ENCODE results near the gene FAM3C.

Gene FAM3C

DNA sequence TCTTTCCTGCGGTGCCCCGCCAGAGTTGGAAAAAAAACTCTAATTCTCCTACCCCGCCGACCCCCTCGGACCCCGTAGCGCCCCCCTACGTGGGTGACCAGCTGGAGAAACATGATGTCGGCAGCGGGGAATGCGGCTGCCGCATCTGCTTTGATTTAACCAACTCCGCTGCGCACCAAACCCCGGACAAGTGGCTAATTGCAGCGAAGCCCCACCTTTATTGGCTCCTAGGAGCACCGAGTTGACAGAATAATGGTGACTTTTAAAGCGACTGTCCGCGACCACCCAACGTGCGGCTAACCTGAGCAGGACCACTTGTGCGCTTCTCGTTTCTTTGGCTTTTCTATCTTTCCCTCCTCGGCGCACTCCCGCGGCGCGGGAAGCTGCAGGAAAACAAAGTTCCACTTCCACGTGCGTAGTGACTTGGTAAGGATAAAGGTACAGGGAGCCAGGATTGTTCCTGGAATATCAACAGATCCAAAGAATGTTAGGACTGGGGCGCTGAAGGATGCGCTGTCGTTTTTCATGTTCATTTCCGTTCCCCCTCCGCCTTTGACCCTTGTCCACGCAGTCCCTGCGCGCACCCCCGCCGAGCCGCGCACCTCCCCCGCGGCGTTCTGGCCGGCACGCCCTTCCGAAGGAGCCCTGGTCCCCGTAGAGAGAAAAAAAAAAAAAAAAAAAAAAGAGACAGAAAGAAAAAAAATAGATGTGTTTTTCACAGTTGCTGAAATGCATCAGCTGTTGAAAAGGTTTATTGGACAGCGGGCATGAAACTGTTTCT lies 65.9 kb downstream of the FAM3C start:
- H3K27ac ChIP-seq (ENCODE audit: low read length), result no peak overlapping the region
- no peaks in the 10 kb centered on the region for H3F3A ChIP-seq (ENCODE audit: insufficient read depth, low read length)
- no peaks in the 10 kb centered on the region for H3K79me2 ChIP-seq (ENCODE audit: low read length)
- no peak for DNase-seq
- H3K4me2 ChIP-seq (ENCODE audit: low read depth, low read length), result peak overlapping the region; percentile 98
- H2AFZ ChIP-seq (ENCODE audit: low read length), result peak overlapping the region; percentile 92
- peak overlapping the region; percentile 9; the same call in 1 of the 2 replicates for H3K9ac ChIP-seq (ENCODE audit: low read length)
- no peaks in the 10 kb centered on the region for H3K4me1 ChIP-seq (ENCODE audit: low read length)
- H3K4me3 ChIP-seq (ENCODE audit: low read length), result peak overlapping the region; percentile 71
- no peak for TF ChIP-seq EZH2phosphoT487 (IDR thresholded peaks at IDR 0.05; ENCODE audit: low read length)
- TF ChIP-seq EZH2 (optimal IDR thresholded peaks at IDR 0.05; ENCODE audit: low read depth, low read length), result no peak
- TF ChIP-seq, protein P1, sequence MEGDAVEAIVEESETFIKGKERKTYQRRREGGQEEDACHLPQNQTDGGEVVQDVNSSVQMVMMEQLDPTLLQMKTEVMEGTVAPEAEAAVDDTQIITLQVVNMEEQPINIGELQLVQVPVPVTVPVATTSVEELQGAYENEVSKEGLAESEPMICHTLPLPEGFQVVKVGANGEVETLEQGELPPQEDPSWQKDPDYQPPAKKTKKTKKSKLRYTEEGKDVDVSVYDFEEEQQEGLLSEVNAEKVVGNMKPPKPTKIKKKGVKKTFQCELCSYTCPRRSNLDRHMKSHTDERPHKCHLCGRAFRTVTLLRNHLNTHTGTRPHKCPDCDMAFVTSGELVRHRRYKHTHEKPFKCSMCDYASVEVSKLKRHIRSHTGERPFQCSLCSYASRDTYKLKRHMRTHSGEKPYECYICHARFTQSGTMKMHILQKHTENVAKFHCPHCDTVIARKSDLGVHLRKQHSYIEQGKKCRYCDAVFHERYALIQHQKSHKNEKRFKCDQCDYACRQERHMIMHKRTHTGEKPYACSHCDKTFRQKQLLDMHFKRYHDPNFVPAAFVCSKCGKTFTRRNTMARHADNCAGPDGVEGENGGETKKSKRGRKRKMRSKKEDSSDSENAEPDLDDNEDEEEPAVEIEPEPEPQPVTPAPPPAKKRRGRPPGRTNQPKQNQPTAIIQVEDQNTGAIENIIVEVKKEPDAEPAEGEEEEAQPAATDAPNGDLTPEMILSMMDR (IDR thresholded peaks at IDR 0.05; ENCODE audit: low read length), result no peak
- no peaks in the 10 kb centered on the region for H4K20me1 ChIP-seq (ENCODE audit: insufficient read depth, low read length)
- H3K9me2 ChIP-seq (replicated peaks; ENCODE audit: insufficient read depth, low read length), result no peaks in the 10 kb centered on the region
- H3K9me3 ChIP-seq (replicated peaks; ENCODE audit: insufficient read depth, low read length), result no peaks in the 10 kb centered on the region
- H3K27me3 ChIP-seq (replicated peaks; ENCODE audit: insufficient read depth, low read length), result peaks cover 20% of the 10 kb centered on the region
- H3K36me3 ChIP-seq (replicated peaks; ENCODE audit: insufficient read depth, low read length), result no peaks in the 10 kb centered on the region

DNA sequence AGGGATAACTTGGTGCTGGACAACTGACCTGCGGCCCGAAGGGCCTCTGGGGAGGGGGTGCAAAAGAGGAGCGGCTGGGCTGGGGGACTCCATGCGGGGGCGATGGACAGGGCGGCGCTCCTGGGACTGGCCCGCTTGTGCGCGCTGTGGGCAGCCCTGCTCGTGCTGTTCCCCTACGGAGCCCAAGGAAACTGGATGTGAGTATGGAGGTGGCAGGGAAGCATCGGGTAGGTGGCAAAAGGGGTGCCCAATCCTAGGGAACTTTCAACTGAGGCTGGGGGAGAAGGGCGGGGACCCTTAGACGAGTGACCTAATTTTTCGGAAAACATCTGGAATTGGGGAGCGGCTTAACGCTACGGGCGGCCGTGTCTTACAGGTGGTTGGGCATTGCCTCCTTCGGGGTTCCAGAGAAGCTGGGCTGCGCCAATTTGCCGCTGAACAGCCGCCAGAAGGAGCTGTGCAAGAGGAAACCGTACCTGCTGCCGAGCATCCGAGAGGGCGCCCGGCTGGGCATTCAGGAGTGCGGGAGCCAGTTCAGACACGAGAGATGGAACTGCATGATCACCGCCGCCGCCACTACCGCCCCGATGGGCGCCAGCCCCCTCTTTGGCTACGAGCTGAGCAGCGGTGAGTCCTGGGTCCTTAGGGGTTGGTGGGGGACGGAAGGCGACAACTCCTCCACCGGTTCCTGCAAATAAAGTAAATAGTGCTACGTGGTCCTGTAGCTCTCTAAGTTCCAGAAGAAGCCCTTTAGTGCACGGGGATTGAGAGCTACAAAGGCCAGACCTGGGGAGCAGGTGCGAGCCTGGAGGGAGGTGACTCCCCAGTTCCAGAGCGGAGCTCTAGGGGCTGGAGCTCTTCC lies 66.7 kb downstream of the FAM3C start:
- H3K27me3 ChIP-seq (replicated peaks; ENCODE audit: insufficient read depth, low read length), result peaks cover 20% of the 10 kb centered on the region
- no peaks in the 10 kb centered on the region for H3K9me2 ChIP-seq (replicated peaks; ENCODE audit: insufficient read depth, low read length)
- peak overlapping the region; percentile 9; the same call in 1 of the 2 replicates for H3K9ac ChIP-seq (ENCODE audit: low read length)
- TF ChIP-seq EZH2phosphoT487 (IDR thresholded peaks at IDR 0.05; ENCODE audit: low read length) (no peak), EZH2 (optimal IDR thresholded peaks at IDR 0.05; ENCODE audit: low read depth, low read length) (no peak)
- TF ChIP-seq, protein P1 (IDR thresholded peaks at IDR 0.05; ENCODE audit: low read length), result peak; percentile 64
- H3K9me3 ChIP-seq (replicated peaks; ENCODE audit: insufficient read depth, low read length), result no peaks in the 10 kb centered on the region
- no peaks in the 10 kb centered on the region for H3F3A ChIP-seq (ENCODE audit: insufficient read depth, low read length)
- no peaks in the 10 kb centered on the region for H3K4me1 ChIP-seq (ENCODE audit: low read length)
- H3K36me3 ChIP-seq (replicated peaks; ENCODE audit: insufficient read depth, low read length), result no peaks in the 10 kb centered on the region
- no peaks in the 10 kb centered on the region for H4K20me1 ChIP-seq (ENCODE audit: insufficient read depth, low read length)
- peak overlapping the region; percentile 71 for H3K4me3 ChIP-seq (ENCODE audit: low read length)
- H2AFZ ChIP-seq (ENCODE audit: low read length), result peak overlapping the region; percentile 92
- peak; percentile 83 for DNase-seq
- H3K79me2 ChIP-seq (ENCODE audit: low read length), result no peaks in the 10 kb centered on the region
- peak overlapping the region; percentile 98 for H3K4me2 ChIP-seq (ENCODE audit: low read depth, low read length)
- H3K27ac ChIP-seq (ENCODE audit: low read length), result no peak overlapping the region

- no peaks in the 10 kb centered on the region for H3K9me3 ChIP-seq (replicated peaks; ENCODE audit: insufficient read depth, low read length)
- H3K4me3 ChIP-seq (ENCODE audit: low read length), result peak within 1 kb of the TSS; percentile 71
- H3K4me1 ChIP-seq (ENCODE audit: low read length), result no peaks in the 10 kb centered on the region
- peak within 1 kb of the TSS; percentile 9; the same call in 1 of the 2 replicates for H3K9ac ChIP-seq (ENCODE audit: low read length)
- no peaks in the 10 kb centered on the region for H3K9me2 ChIP-seq (replicated peaks; ENCODE audit: insufficient read depth, low read length)
- H3K79me2 ChIP-seq (ENCODE audit: low read length), result no peaks in the 10 kb centered on the region
- DNase-seq, result no peak
- no peak within 1 kb of the TSS for H3K27ac ChIP-seq (ENCODE audit: low read length)
- H3K27me3 ChIP-seq (replicated peaks; ENCODE audit: insufficient read depth, low read length), result peaks cover 20% of the 10 kb centered on the region
- no peak for TF ChIP-seq EZH2 (optimal IDR thresholded peaks at IDR 0.05; ENCODE audit: low read depth, low read length)
- no peak for TF ChIP-seq EZH2phosphoT487 (IDR thresholded peaks at IDR 0.05; ENCODE audit: low read length)
- TF ChIP-seq, protein P1 (IDR thresholded peaks at IDR 0.05; ENCODE audit: low read length), result no peak
- H3F3A ChIP-seq (ENCODE audit: insufficient read depth, low read length), result no peaks in the 10 kb centered on the region
- no peaks in the 10 kb centered on the region for H4K20me1 ChIP-seq (ENCODE audit: insufficient read depth, low read length)
- no peaks in the 10 kb centered on the region for H3K36me3 ChIP-seq (replicated peaks; ENCODE audit: insufficient read depth, low read length)
- peak within 1 kb of the TSS; percentile 92 for H2AFZ ChIP-seq (ENCODE audit: low read length)
- H3K4me2 ChIP-seq (ENCODE audit: low read depth, low read length), result peak within 1 kb of the TSS; percentile 98
Observed at GRCh38 chr7:121328508-121329190, 67.5 kb downstream of the FAM3C start, which contains the start of gene WNT16. Gene WNT16, plus strand, starts transcription at chr7:121329000. Its CDS starts 293 bp downstream, at chr7:121329293.

All from MM.1S (cell line).